ENCODE data around the gene ZDHHC1. TPM values are rescaled to one million over a fixed set of nuclear protein-coding genes. Genes with fewer than 3 reads are reported as not detected.

ZDHHC1 gene
- total RNA-seq, 5 donors from 2014 or later (not counting 1 experiment from before 2014, with no cell fraction given) = 0.26 to 0.85 (median 0.47) TPM; not detected in 1

- Histone ChIP-seq H3K27me3 (replicated peaks in 1 of 2; ENCODE audit: control insufficient read depth in 2 of 2, extremely low read depth in 1 of 2, insufficient read depth in 2 of 2, low read length in 1 of 2) (no peaks in the 10 kb centered on the region), H3K9me3 (no peaks in the 10 kb centered on the region), H3K4me3 (ENCODE audit: control insufficient read depth in 1 of 2, extremely low read depth in 1 of 2, low read length in 1 of 2) (no peak overlapping the region), H3K36me3 (ENCODE audit: control insufficient read depth in 2 of 2, extremely low read depth in 1 of 2, insufficient read depth in 1 of 2, low read length in 1 of 2) (peaks cover 3 to 30% of the 10 kb centered on the region in 2 donors), H3K4me1 (ENCODE audit: control insufficient read depth in 1 of 2, extremely low read depth in 1 of 2, insufficient read depth in 2 of 2, low read length in 2 of 2) (peaks cover 0 to 62% of the 10 kb centered on the region in 2 experiments), H3K27ac (ENCODE audit: low read length) (no peak overlapping the region)
- no peaks in the 10 kb centered on the region for H3K9me3 Mint-ChIP-seq
- H3K4me3 Mint-ChIP-seq = no peak overlapping the region
- H3K27ac Mint-ChIP-seq = no peak overlapping the region
- CTCF ChIA-PET = no interaction called here
- ATAC-seq (replicated peaks in 1 of 4) (no peak), DNase-seq (no peak)
- no peaks in the 10 kb centered on the region for H3K27me3 Mint-ChIP-seq
- POLR2A ChIA-PET = no interaction called here
- peaks cover 12% of the 10 kb centered on the region for H3K36me3 Mint-ChIP-seq
- peaks cover 23 to 50% (median 46%) of the 10 kb centered on the region in 3 donors for H3K4me1 Mint-ChIP-seq
- WGBS (ENCODE audit: insufficient coverage) = 100% methylated on average over 1 of the region's 2 CpGs
These were observed 44.7 kb upstream of the ZDHHC1 start for GRCh38 chr16:67460961-67461360.

GRCh38 chr16:67460168-67460567, 43.9 kb upstream of the ZDHHC1 start:
- H3K27ac ChIP-seq (ENCODE audit: low read length) = no peak overlapping the region
- CTCF ChIA-PET = interaction anchor here in 1 of 2 donors (0.6 kb wide), 1 partner anchor 59 kb away, joined by 4 read pairs; no protein-coding TSS in a partner anchor
- H3K27ac Mint-ChIP-seq = no peak overlapping the region
- H3K27me3 Mint-ChIP-seq = no peaks in the 10 kb centered on the region
- POLR2A ChIA-PET = no interaction called here
- H3K9me3 Mint-ChIP-seq = no peaks in the 10 kb centered on the region
- H3K36me3 ChIP-seq (ENCODE audit: control insufficient read depth in 2 of 2, extremely low read depth in 1 of 2, insufficient read depth in 1 of 2, low read length in 1 of 2) = peaks cover 3 to 30% of the 10 kb centered on the region in 2 donors
- no peaks in the 10 kb centered on the region for H3K27me3 ChIP-seq (replicated peaks in 1 of 2; ENCODE audit: control insufficient read depth in 2 of 2, extremely low read depth in 1 of 2, insufficient read depth in 2 of 2, low read length in 1 of 2)
- peaks cover 12% of the 10 kb centered on the region for H3K36me3 Mint-ChIP-seq
- no peak overlapping the region for H3K4me3 ChIP-seq (ENCODE audit: control insufficient read depth in 1 of 2, extremely low read depth in 1 of 2, low read length in 1 of 2)
- H3K4me1 ChIP-seq (ENCODE audit: control insufficient read depth in 1 of 2, extremely low read depth in 1 of 2, insufficient read depth in 2 of 2, low read length in 2 of 2) = peaks cover 0 to 54% of the 10 kb centered on the region in 2 experiments
- H3K9me3 ChIP-seq = no peaks in the 10 kb centered on the region
- DNase-seq (no peak), ATAC-seq (replicated peaks in 1 of 4) (no peak)
- peaks cover 15 to 47% (median 38%) of the 10 kb centered on the region in 3 donors for H3K4me1 Mint-ChIP-seq
- WGBS (ENCODE audit: insufficient coverage) = 90% methylated on average over 2 of the region's 5 CpGs
- no peak overlapping the region for H3K4me3 Mint-ChIP-seq

GRCh38 chr16:67459861-67460150, 43.5 kb upstream of the ZDHHC1 start:
- Histone ChIP-seq H3K36me3 (ENCODE audit: control insufficient read depth in 2 of 2, extremely low read depth in 1 of 2, insufficient read depth in 1 of 2, low read length in 1 of 2) (peaks cover 3 to 30% of the 10 kb centered on the region in 2 donors), H3K27ac (ENCODE audit: low read length) (no peak overlapping the region), H3K4me3 (ENCODE audit: control insufficient read depth in 1 of 2, extremely low read depth in 1 of 2, low read length in 1 of 2) (no peak overlapping the region), H3K27me3 (replicated peaks in 1 of 2; ENCODE audit: control insufficient read depth in 2 of 2, extremely low read depth in 1 of 2, insufficient read depth in 2 of 2, low read length in 1 of 2) (no peaks in the 10 kb centered on the region), H3K9me3 (no peaks in the 10 kb centered on the region), H3K4me1 (ENCODE audit: control insufficient read depth in 1 of 2, extremely low read depth in 1 of 2, insufficient read depth in 2 of 2, low read length in 2 of 2) (peaks cover 0 to 51% of the 10 kb centered on the region in 2 experiments)
- ATAC-seq (replicated peaks in 1 of 4) (no peak), DNase-seq (no peak)
- H3K36me3 Mint-ChIP-seq = peaks cover 12% of the 10 kb centered on the region
- CTCF ChIA-PET = no interaction called here
- 84% methylated on average over 3 of the region's 3 CpGs for WGBS (ENCODE audit: insufficient coverage)
- H3K27ac Mint-ChIP-seq = no peak overlapping the region
- no peaks in the 10 kb centered on the region for H3K9me3 Mint-ChIP-seq
- H3K27me3 Mint-ChIP-seq = no peaks in the 10 kb centered on the region
- H3K4me3 Mint-ChIP-seq = no peak overlapping the region
- POLR2A ChIA-PET = no interaction called here
- H3K4me1 Mint-ChIP-seq = peaks cover 14 to 51% (median 39%) of the 10 kb centered on the region in 3 donors

GRCh38 chr16:67459066-67459860, 43.0 kb upstream of the ZDHHC1 start:
- H3K27me3 ChIP-seq (replicated peaks in 1 of 2; ENCODE audit: control insufficient read depth in 2 of 2, extremely low read depth in 1 of 2, insufficient read depth in 2 of 2, low read length in 1 of 2) = no peaks in the 10 kb centered on the region
- peaks cover 0 to 47% of the 10 kb centered on the region in 2 experiments for H3K4me1 ChIP-seq (ENCODE audit: control insufficient read depth in 1 of 2, extremely low read depth in 1 of 2, insufficient read depth in 2 of 2, low read length in 2 of 2)
- H3K27ac ChIP-seq (ENCODE audit: low read length) = no peak overlapping the region
- Mint-ChIP-seq H3K4me1 (peaks cover 18 to 54% (median 40%) of the 10 kb centered on the region in 3 donors), H3K36me3 (peaks cover 12% of the 10 kb centered on the region), H3K27me3 (no peaks in the 10 kb centered on the region), H3K4me3 (no peak overlapping the region), H3K9me3 (no peaks in the 10 kb centered on the region), H3K27ac (peak overlapping the region in 1 of 2 donors; percentile 28)
- CTCF ChIA-PET = no interaction called here
- H3K36me3 ChIP-seq (ENCODE audit: control insufficient read depth in 2 of 2, extremely low read depth in 1 of 2, insufficient read depth in 1 of 2, low read length in 1 of 2) = peaks cover 3 to 31% of the 10 kb centered on the region in 2 donors
- WGBS (ENCODE audit: insufficient coverage) = 95% methylated on average over 6 of the region's 7 CpGs
- ATAC-seq (replicated peaks in 1 of 4) = no peak
- POLR2A ChIA-PET = interaction anchor here in 1 of 2 donors (0.6 kb wide), 1 partner anchor 437 kb away, joined by 13 read pairs; no protein-coding TSS in a partner anchor
- no peak overlapping the region for H3K4me3 ChIP-seq (ENCODE audit: control insufficient read depth in 1 of 2, extremely low read depth in 1 of 2, low read length in 1 of 2)
- no peak for DNase-seq
- no peaks in the 10 kb centered on the region for H3K9me3 ChIP-seq

- H3K27me3 Mint-ChIP-seq = no peaks in the 10 kb centered on the region
- ChIA-PET POLR2A (no interaction called here), CTCF (no interaction called here)
- H3K4me1 ChIP-seq (ENCODE audit: control insufficient read depth in 1 of 2, extremely low read depth in 1 of 2, insufficient read depth in 2 of 2, low read length in 2 of 2) = peaks cover 0 to 45% of the 10 kb centered on the region in 2 experiments
- H3K4me1 Mint-ChIP-seq = peaks cover 18 to 52% (median 36%) of the 10 kb centered on the region in 3 donors
- peaks cover 3 to 40% of the 10 kb centered on the region in 2 donors for H3K36me3 ChIP-seq (ENCODE audit: control insufficient read depth in 2 of 2, extremely low read depth in 1 of 2, insufficient read depth in 1 of 2, low read length in 1 of 2)
- H3K9me3 ChIP-seq = no peaks in the 10 kb centered on the region
- no peak overlapping the region for H3K4me3 ChIP-seq (ENCODE audit: control insufficient read depth in 1 of 2, extremely low read depth in 1 of 2, low read length in 1 of 2)
- 92% methylated on average over 5 of the region's 6 CpGs for WGBS (ENCODE audit: insufficient coverage)
- DNase-seq (no peak), ATAC-seq (replicated peaks in 1 of 4) (no peak)
- H3K4me3 Mint-ChIP-seq = no peak overlapping the region
- no peak overlapping the region for H3K27ac ChIP-seq (ENCODE audit: low read length)
- H3K36me3 Mint-ChIP-seq = peaks cover 13% of the 10 kb centered on the region
- no peak overlapping the region for H3K27ac Mint-ChIP-seq
- H3K9me3 Mint-ChIP-seq = no peaks in the 10 kb centered on the region
- no peaks in the 10 kb centered on the region for H3K27me3 ChIP-seq (replicated peaks in 1 of 2; ENCODE audit: control insufficient read depth in 2 of 2, extremely low read depth in 1 of 2, insufficient read depth in 2 of 2, low read length in 1 of 2)
These were observed 41.9 kb upstream of the ZDHHC1 start for GRCh38 chr16:67458121-67458641.

- Mint-ChIP-seq H3K27ac (no peak overlapping the region), H3K36me3 (peaks cover 16% of the 10 kb centered on the region), H3K4me1 (peaks cover 18 to 48% (median 33%) of the 10 kb centered on the region in 3 donors), H3K9me3 (no peaks in the 10 kb centered on the region), H3K27me3 (no peaks in the 10 kb centered on the region), H3K4me3 (no peak overlapping the region)
- Histone ChIP-seq H3K9me3 (no peaks in the 10 kb centered on the region), H3K4me3 (ENCODE audit: control insufficient read depth in 1 of 2, extremely low read depth in 1 of 2, low read length in 1 of 2) (no peak overlapping the region), H3K4me1 (ENCODE audit: control insufficient read depth in 1 of 2, extremely low read depth in 1 of 2, insufficient read depth in 2 of 2, low read length in 2 of 2) (peaks cover 0 to 44% of the 10 kb centered on the region in 2 experiments), H3K27ac (ENCODE audit: low read length) (no peak overlapping the region), H3K27me3 (replicated peaks in 1 of 2; ENCODE audit: control insufficient read depth in 2 of 2, extremely low read depth in 1 of 2, insufficient read depth in 2 of 2, low read length in 1 of 2) (no peaks in the 10 kb centered on the region), H3K36me3 (ENCODE audit: control insufficient read depth in 2 of 2, extremely low read depth in 1 of 2, insufficient read depth in 1 of 2, low read length in 1 of 2) (peaks cover under 1 to 42% of the 10 kb centered on the region in 2 donors)
- DNase-seq (no peak), ATAC-seq (replicated peaks in 1 of 4) (no peak)
- ChIA-PET CTCF (no interaction called here), POLR2A (no interaction called here)
- 82% methylated on average over 5 of the region's 7 CpGs for WGBS (ENCODE audit: insufficient coverage)
These were observed 41.3 kb upstream of the ZDHHC1 start for GRCh38 chr16:67457611-67458010.
